Skeletal muscle tissue (tissue), 4 donors: Measurements from ENCODE around the gene CDH2. TPM values are rescaled to one million over a fixed set of nuclear protein-coding genes. Genes with fewer than 3 reads are reported as not detected.

Source experiments
- H3K27ac ChIP-seq: one replicate; pipeline ENCODE4 v1.7.0; 2013; ENCODE audit warnings: mild to moderate bottlenecking, low read depth, low read length, inconsistent platforms
- H3K27me3 ChIP-seq, 3 donors: one replicate each; pipeline ENCODE4 v1.7.0; 2013; ENCODE audit warnings: low read length in 3 of 3; ENCODE audit not compliant: control insufficient read depth in 3 of 3, insufficient read depth in 3 of 3
- H3K36me3 ChIP-seq, 3 donors: one replicate each; pipeline ENCODE4 v1.7.0; 2013; ENCODE audit warnings: low read length in 3 of 3; ENCODE audit not compliant: control insufficient read depth in 3 of 3, insufficient read depth in 3 of 3
- H3K4me1 ChIP-seq, 3 donors: one replicate each; pipeline ENCODE4 v1.7.0; 2013; ENCODE audit warnings: low read length in 3 of 3, mild to moderate bottlenecking in 3 of 3; ENCODE audit not compliant: control insufficient read depth in 3 of 3, insufficient read depth in 3 of 3
- H3K4me3 ChIP-seq, 3 donors: one replicate each; pipeline ENCODE4 v1.7.0; 2013; ENCODE audit warnings: low read length in 3 of 3
- H3K9ac ChIP-seq, 3 donors: one replicate each; pipeline ENCODE4 v1.7.0; 2013; ENCODE audit warnings: low read length in 3 of 3, mild to moderate bottlenecking in 3 of 3, moderate library complexity in 2 of 3, low read depth in 1 of 3
- H3K9me3 ChIP-seq, 3 donors: one replicate each; pipeline ENCODE4 v1.7.0; 2013; ENCODE audit warnings: low read length in 3 of 3; ENCODE audit not compliant: control insufficient read depth in 3 of 3
- total RNA-seq: library from RNA; depleted of rRNA; stranded (reverse); fragments of >200 nt; gene quantifications from one replicate; pipeline ENCODE4 v1.2.3, GENCODE V29; 2014
- donor health status: Osteomylitis.

The CDH2 gene
- total RNA-seq, 1 donor from 2014 or later = 4.7 TPM

DNA sequence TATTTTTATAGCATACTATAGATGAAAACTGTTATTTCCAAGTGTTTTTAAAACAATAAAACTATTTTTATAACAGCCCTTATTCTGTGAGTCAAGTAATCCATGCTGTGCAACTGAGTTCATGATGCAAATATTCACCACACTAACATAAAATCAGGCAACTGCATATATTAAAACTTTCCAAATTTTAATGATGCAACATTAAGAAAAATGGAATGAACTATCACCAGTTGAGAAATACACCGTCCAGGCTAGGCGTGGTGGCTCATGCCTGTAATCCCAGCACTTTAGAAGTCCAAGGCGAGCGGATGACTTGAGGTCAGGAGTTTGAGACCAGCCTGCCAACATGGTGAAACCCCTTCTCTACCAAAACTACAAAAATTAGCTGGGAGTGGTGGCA lies 114.5 kb downstream of the CDH2 start:
- Histone ChIP-seq H3K4me3 (no peak overlapping the region), H3K36me3 (no peaks in the 10 kb centered on the region), H3K27me3 (no peaks in the 10 kb centered on the region), H3K27ac (no peak overlapping the region), H3K9ac (no peak overlapping the region), H3K9me3 (no peaks in the 10 kb centered on the region), H3K4me1 (no peaks in the 10 kb centered on the region)

DNA sequence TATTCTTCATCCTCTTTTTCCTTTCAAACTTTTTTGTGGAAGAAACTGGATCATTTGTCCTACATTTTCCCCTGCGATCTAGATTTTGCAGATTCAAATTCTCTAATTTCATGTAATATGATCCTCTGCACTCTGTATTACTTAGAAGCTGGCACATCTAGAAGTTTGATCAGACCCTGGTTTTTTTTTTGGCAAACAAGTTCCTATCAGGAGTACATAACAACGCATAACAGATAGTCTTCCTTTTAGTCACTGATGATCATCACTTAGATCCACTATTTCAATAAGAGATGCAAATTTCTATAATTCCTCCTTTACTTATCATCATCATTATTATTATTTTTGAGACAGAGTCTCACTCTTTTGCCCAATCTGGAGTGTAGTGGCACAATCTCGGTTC lies 117.1 kb downstream of the CDH2 start:
- no peak overlapping the region for H3K4me3 ChIP-seq
- no peaks in the 10 kb centered on the region for H3K4me1 ChIP-seq
- no peaks in the 10 kb centered on the region for H3K9me3 ChIP-seq

DNA sequence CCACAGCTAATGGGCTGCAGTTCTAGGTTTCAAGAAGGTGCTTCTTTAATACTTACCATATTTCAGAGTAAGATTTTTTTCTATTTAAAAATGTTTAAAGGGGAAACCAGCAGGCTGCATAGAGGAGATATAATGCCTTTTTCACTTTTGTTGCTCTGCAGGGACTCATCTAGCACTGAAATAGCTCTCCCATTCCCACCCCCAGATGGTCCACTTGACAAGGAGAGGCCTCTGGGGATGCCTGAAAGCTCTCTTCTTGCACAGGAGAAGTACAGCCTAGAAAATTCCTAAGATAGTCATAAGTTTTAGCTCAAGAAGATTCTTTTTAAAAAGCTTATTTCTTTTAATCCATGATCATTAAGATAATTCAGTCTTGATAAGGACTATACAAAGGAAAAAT lies 126.4 kb downstream of the CDH2 start:
- Histone ChIP-seq H3K27me3 (peaks cover 0 to 2% (median 0%) of the 10 kb centered on the region in 3 donors), H3K4me1 (no peaks in the 10 kb centered on the region), H3K36me3 (no peaks in the 10 kb centered on the region), H3K4me3 (no peak overlapping the region), H3K9ac (no peak overlapping the region), H3K9me3 (no peaks in the 10 kb centered on the region), H3K27ac (no peak overlapping the region)

More for the DNA sequence above, 117.1 kb downstream of the CDH2 start:
- Histone ChIP-seq H3K9ac (no peak overlapping the region), H3K36me3 (no peaks in the 10 kb centered on the region), H3K27ac (no peak overlapping the region), H3K27me3 (no peaks in the 10 kb centered on the region)

DNA sequence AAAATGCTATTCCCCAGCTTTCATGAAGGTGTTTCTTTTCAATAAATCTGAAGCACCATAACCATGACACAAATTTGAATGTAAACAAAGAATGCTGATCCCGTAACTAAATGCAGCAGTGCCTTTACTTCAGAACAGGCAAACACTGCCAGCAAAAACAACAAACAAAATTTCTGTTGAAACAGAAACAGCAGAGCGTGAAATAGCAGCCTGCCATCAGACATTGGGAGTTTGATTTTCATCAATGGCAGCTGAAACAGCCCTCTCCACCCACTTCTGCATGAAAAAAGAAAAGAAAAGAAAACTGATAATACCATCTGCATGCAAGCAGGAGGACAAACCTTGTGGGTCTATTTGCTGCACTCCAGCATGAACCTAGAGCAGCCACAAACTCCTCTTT lies 128.3 kb downstream of the CDH2 start:
- no peaks in the 10 kb centered on the region for H3K36me3 ChIP-seq
- no peak overlapping the region for H3K4me3 ChIP-seq
- H3K9ac ChIP-seq = no peak overlapping the region
- no peaks in the 10 kb centered on the region for H3K9me3 ChIP-seq
- no peaks in the 10 kb centered on the region for H3K4me1 ChIP-seq
- H3K27me3 ChIP-seq = peaks cover 0 to 2% (median 0%) of the 10 kb centered on the region in 3 donors
- no peak overlapping the region for H3K27ac ChIP-seq

DNA sequence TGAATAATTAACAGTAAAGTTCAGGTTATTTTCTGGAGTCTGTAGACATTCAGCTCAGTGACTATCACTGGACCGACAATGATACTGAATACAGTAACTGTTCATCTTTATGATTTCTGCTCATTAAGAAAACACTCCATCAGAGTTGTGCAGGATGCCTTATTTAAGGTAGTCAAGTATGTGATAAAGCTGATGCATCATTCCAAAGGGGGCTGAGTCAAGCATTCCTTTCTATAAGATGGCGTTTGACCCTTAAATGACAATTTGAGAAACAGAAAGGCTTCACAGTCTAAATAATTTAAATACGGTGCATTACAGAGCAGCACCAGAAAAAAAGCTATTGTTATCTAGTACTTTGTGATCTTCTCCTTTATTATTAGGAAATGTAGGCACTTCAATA lies 131.1 kb downstream of the CDH2 start:
- no peak overlapping the region for H3K9ac ChIP-seq
- H3K4me1 ChIP-seq = no peaks in the 10 kb centered on the region
- peaks cover 0 to 2% (median 0%) of the 10 kb centered on the region in 3 donors for H3K27me3 ChIP-seq
- H3K9me3 ChIP-seq = no peaks in the 10 kb centered on the region
- H3K4me3 ChIP-seq = no peak overlapping the region
- no peaks in the 10 kb centered on the region for H3K36me3 ChIP-seq
- no peak overlapping the region for H3K27ac ChIP-seq

DNA sequence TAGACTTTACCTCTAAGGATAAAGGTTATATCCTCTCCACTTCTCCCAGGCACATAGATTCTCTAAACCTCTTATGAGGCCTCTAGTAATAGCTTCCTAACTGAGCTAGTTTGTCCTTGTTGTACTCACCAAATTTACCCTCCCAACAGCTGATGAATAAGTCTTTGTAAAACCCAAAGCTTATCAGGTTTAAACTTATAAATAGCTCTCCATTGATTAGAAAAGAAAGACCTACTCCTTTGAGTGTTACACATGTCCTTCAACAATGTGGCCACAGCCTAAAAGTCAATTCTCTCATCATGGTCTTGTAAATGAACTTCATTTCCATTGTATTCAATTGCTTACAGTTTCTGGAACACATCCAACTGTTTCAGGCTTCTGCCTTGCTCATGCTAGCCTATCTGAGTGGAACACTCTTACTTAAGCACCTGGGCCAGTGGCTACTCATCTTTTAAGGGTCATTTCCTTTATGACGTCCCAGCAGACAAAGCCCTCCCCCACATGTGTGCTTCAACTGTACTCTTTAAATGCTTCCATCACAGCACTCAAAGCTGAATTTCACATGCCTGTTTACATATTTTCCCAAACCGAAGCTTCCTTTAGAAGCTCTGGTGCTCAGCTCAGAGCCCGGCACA lies 131.6 kb downstream of the CDH2 start:
- Histone ChIP-seq H3K9me3 (no peaks in the 10 kb centered on the region), H3K4me1 (no peaks in the 10 kb centered on the region), H3K27ac (no peak overlapping the region)

DNA sequence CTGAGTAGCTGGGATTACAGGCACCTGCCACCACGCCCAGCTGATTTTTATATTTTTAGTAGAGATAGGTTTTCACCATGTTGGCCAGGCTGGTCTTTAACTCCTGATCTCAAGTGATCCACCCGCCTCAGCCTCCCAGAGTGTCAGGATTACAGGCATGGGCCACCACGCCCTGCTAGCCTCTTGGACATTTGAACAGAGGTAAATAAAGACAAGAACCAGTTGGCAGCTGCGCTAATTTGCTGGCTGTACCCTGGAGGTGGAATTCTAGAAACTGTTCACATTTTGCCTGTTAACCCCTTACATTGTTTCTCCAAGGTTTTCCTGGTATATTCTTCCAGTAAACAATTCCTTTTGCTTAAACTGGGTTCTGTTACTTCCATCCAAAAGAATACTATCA lies 132.9 kb downstream of the CDH2 start:
- H3K27me3 ChIP-seq = no peaks in the 10 kb centered on the region
- no peaks in the 10 kb centered on the region for H3K36me3 ChIP-seq
- no peak overlapping the region for H3K27ac ChIP-seq
- H3K9ac ChIP-seq = no peak overlapping the region
- no peak overlapping the region for H3K4me3 ChIP-seq
- H3K9me3 ChIP-seq = no peaks in the 10 kb centered on the region
- H3K4me1 ChIP-seq = no peaks in the 10 kb centered on the region

More for the DNA sequence above, 131.6 kb downstream of the CDH2 start:
- peaks cover 0 to 2% (median 0%) of the 10 kb centered on the region in 3 donors for H3K27me3 ChIP-seq
- no peaks in the 10 kb centered on the region for H3K36me3 ChIP-seq
- no peak overlapping the region for H3K4me3 ChIP-seq
- H3K9ac ChIP-seq = no peak overlapping the region

DNA sequence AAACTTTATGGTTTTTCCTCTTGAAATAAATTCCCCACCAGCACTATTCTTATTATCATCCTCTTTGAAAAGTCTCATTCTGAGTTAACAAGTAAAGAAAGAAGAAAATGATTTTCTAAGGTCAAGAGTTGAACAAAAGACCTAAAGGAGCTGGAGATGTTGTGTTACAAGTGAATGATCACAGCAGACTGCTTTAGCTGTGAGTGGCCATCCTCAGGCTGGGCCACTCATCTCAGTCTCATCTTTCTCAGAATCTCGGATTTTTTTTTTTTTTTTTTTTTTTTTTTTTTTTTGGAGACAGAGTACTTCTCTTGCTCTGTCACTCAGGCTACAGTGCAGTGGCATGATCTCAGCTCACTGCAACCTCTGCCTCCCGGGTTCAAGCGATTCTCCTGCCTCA lies 133.3 kb downstream of the CDH2 start:
- Histone ChIP-seq H3K27ac (no peak overlapping the region), H3K4me3 (no peak overlapping the region), H3K27me3 (no peaks in the 10 kb centered on the region), H3K9me3 (no peaks in the 10 kb centered on the region), H3K36me3 (no peaks in the 10 kb centered on the region), H3K4me1 (no peaks in the 10 kb centered on the region), H3K9ac (no peak overlapping the region)

DNA sequence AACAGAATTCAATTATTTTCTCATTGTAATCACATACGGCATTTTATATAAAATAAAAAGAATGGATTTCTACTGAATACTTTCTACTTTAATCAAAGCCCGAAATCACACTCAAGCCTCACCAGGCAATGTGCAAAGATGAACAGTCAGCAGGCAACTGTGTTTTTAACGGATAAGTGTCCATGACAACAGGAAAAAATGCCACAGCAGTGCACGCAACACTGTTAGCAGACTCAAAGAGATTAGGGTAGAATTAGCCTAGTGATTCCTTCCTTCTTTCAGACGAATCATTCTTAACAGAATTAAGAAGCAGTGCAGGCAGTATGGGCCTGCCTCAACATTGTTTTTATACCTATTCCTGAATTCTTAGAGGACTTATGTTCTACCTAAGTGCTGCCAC lies 135.6 kb downstream of the CDH2 start:
- Histone ChIP-seq H3K9ac (no peak overlapping the region), H3K9me3 (no peaks in the 10 kb centered on the region), H3K36me3 (no peaks in the 10 kb centered on the region), H3K27ac (no peak overlapping the region), H3K4me3 (no peak overlapping the region), H3K4me1 (no peaks in the 10 kb centered on the region), H3K27me3 (no peaks in the 10 kb centered on the region)

DNA sequence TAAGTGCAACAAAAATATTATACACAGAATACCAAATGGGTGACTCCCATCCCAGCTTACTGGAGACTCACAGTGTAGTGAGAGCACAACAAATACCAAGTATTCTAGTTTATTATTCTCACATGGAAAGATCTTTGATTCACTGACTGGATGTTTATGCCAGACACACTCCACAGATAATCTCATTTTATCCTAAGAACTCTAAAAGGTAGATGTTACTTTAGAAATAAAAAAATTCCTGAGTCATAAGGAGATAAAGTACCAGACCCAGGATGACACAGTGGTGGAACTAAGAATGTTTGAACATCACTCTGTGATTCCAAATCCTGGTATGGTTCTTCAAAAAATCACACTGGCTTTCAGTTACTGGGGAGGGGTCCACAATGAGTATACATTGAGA lies 136.2 kb downstream of the CDH2 start:
- Histone ChIP-seq H3K27me3 (no peaks in the 10 kb centered on the region), H3K9me3 (no peaks in the 10 kb centered on the region), H3K36me3 (no peaks in the 10 kb centered on the region), H3K27ac (no peak overlapping the region), H3K4me1 (no peaks in the 10 kb centered on the region), H3K4me3 (no peak overlapping the region), H3K9ac (no peak overlapping the region)
